Heart left ventricle (tissue), 13 donors: ENCODE measurements around the gene FOXJ1.

Experiments
- CTCF ChIP-seq, 12 donors: fragments of 200-600 bp; sonication (generic) in 4 of 12; IDR thresholded peaks; one replicate each; pipeline versions ENCODE4 v1.5.0 to v1.8.0; 2018 to 2022; ENCODE audit warnings: antibody characterized with exemption in 12 of 12, mild to moderate bottlenecking in 5 of 12
- POLR2A ChIP-seq, 2 donors: fragments of 450-650 bp; IDR thresholded peaks; one replicate each; pipeline ENCODE4 v1.6.1; 2017; ENCODE audit warnings: antibody characterized with exemption in 2 of 2, mild to moderate bottlenecking in 2 of 2, moderate library complexity in 2 of 2
- donor health status: ischemic (EF 13 %, LVEDD 7.1; RV severe dilation, severe dysfunction).
- donor health status: DM: no; HTN: yes; CAD: no.
- donor health status: DM: no; HTN: no; CAD: no.
- donor health status: ischemic (EF 25% LVEDD 6.9; RV normal size, moderate dysfunction).
- donor health status: ischemic (EF 25% LVEDD 5.7; RV mildly dilated, moderate dysfunction).
- donor health status: ischemic (EF 35%, LVEDD 5.7; RV mildly dilated, moderate dysfunction).
- donor health status: nonischemic (EF 11% LVEDD 7.7; RV severe dilation, severe dysfunction).
- donor health status: DM: yes; HTN: yes; CAD: no.
- donor health status: PGD.
- donor health status: ischemic (EF 29% LVEDD 5.4; RV normal size, mild dysfunction).
- donor health status: nonischemic (EF 23%, LVEDD 6.1; RV moderate dilation, normal function).

- TF ChIP-seq CTCF (IDR thresholded peaks at IDR 0.05) (no peak), POLR2A (IDR thresholded peaks at IDR 0.05) (no peak)
These were observed 15.1 kb downstream of the FOXJ1 start for GRCh38 chr17:76125922-76126321.
